GM12878 (cell line): ENCODE data around the gene CDH4. TPM values are rescaled to one million over a fixed set of nuclear protein-coding genes. Genes with fewer than 3 reads are reported as not detected.
"Not testable (repeated sequence)": the region's sequence is repeated elsewhere in the genome, so short reads cannot be mapped to it uniquely, and the experiment has no call there.

ENCODE experiments used
- ATAC-seq: fragments of 200-7000 bp; cut with Tn5 transposase; 3 replicates; pipeline ENCODE4 v1.9.1; 2020; ENCODE audit warnings: mild to moderate bottlenecking, moderate library complexity
- BruUV-seq: library from RNA; stranded (reverse); fragments of 400-500 nt; replicated peaks from 2 replicates; lab custom pipeline; 2021; lab: Mats Ljungman, UMichigan
- CTCF ChIA-PET: fragments of 300-600 bp; sonication (Branson Sonifier 250); formaldehyde crosslinking; extraction: SDS; loops from one replicate; lab custom pipeline; 2021; ENCODE audit warnings: inconsistent platforms; lab: Yijun Ruan, JAX
- POLR2A ChIA-PET: fragments of 350-600 bp; formaldehyde crosslinking; extraction: SDS; loops from one replicate; lab custom pipeline; 2021; ENCODE audit warnings: inconsistent platforms; lab: Charles Lee
- RAD21 ChIA-PET: fragments of 300-600 bp; sonication (Branson Sonifier 250); formaldehyde crosslinking; loops from one replicate; lab custom pipeline; 2023; ENCODE audit warnings: antibody characterized with exemption; ENCODE audit not compliant: unreplicated experiment; lab: Charles Lee
- SMC1A ChIA-PET: fragments of 300-600 bp; sonication (Branson Sonifier 250); formaldehyde crosslinking; loops from one replicate; lab custom pipeline; 2023; ENCODE audit not compliant: unreplicated experiment, uncharacterized antibody; lab: Charles Lee
- DNase-seq: peaks from one replicate; pipeline ENCODE4 v3.0.0-alpha.2; 2011; ENCODE audit warnings: low read depth, low spot score
- FAIRE-seq: peaks from 3 replicates; lab custom pipeline; 2011; peaks lifted over from hg19 to GRCh38; lab: Jason Lieb, UNC
- H2AFZ ChIP-seq: 2 replicates; pipeline ENCODE4 v1.6.0; 2011; ENCODE audit warnings: low read depth, low read length, control low read depth; ENCODE audit not compliant: control insufficient read depth
- H3K27ac ChIP-seq: 2 replicates; pipeline ENCODE4 v1.5.1; 2011; ENCODE audit warnings: control low read depth; ENCODE audit not compliant: control insufficient read depth, insufficient read depth
- H3K27me3 ChIP-seq, 2 experiments: replicated peaks in 1 of 2; 2 replicates each; pipeline versions ENCODE4 v1.6.0 to v1.6.1; 2011; ENCODE audit warnings: low read length in 1 of 2; ENCODE audit not compliant: control insufficient read depth in 2 of 2, insufficient read depth in 2 of 2
- H3K36me3 ChIP-seq, 2 experiments: 2 replicates each; pipeline ENCODE4 v1.5.1; 2011; ENCODE audit warnings: low read length in 1 of 2; ENCODE audit not compliant: control insufficient read depth in 2 of 2, insufficient read depth in 2 of 2
- H3K4me1 ChIP-seq: 2 replicates; pipeline ENCODE4 v1.6.1; 2011; ENCODE audit warnings: mild to moderate bottlenecking, low read length, moderate library complexity, mixed read lengths; ENCODE audit not compliant: control insufficient read depth, insufficient read depth
- H3K4me2 ChIP-seq: 2 replicates; pipeline ENCODE4 v1.6.0; 2011; ENCODE audit warnings: control low read depth; ENCODE audit not compliant: control insufficient read depth, insufficient read depth
- H3K4me3 ChIP-seq: fragments of 200-600 bp; sonication (generic); 2 replicates; pipeline ENCODE4 v1.5.1; 2016
- H3K79me2 ChIP-seq: 2 replicates; pipeline ENCODE4 v1.6.0; 2011; ENCODE audit warnings: low read length; ENCODE audit not compliant: control insufficient read depth, insufficient read depth
- H3K9ac ChIP-seq: 2 replicates; pipeline ENCODE4 v1.8.0; 2011; ENCODE audit warnings: low read length, control low read depth, mixed read lengths; ENCODE audit not compliant: control insufficient read depth, insufficient read depth
- H3K9me3 ChIP-seq: replicated peaks from 3 replicates; pipeline ENCODE4 v1.5.1; 2011; ENCODE audit warnings: mild to moderate bottlenecking, low read length; ENCODE audit not compliant: control insufficient read depth, insufficient read depth
- H4K20me1 ChIP-seq: 2 replicates; pipeline ENCODE4 v1.6.0; 2011; ENCODE audit not compliant: control insufficient read depth, insufficient read depth
- EGR1 ChIP-seq, 2 experiments: IDR thresholded peaks; 1 replicate in 1 of 2; 2 replicates in 1 of 2; pipeline ENCODE4 v1.6.1; 2011 to 2012; ENCODE audit warnings: low read depth in 2 of 2, low read length in 2 of 2, borderline replicate concordance in 1 of 2, mild to moderate bottlenecking in 1 of 2, moderate library complexity in 1 of 2
- FOXM1 ChIP-seq: IDR thresholded peaks from 2 replicates; pipeline ENCODE4 v1.6.1; 2012; ENCODE audit warnings: low read depth, mild to moderate bottlenecking, inconsistent platforms, low read length, moderate library complexity
- RB1 ChIP-seq: fragments of 450-650 bp; formaldehyde crosslinking; IDR thresholded peaks from 2 replicates; pipeline ENCODE4 v1.6.1; 2017; ENCODE audit warnings: mild to moderate bottlenecking, borderline replicate concordance
- SKIL ChIP-seq: fragments of 450-650 bp; IDR thresholded peaks from 2 replicates; pipeline ENCODE4 v1.6.1; 2017; ENCODE audit warnings: mild to moderate bottlenecking, low read depth, inconsistent platforms; ENCODE audit not compliant: poor library complexity, severe bottlenecking
- TCF7 ChIP-seq: IDR thresholded peaks from 2 replicates; pipeline ENCODE4 v1.6.1; 2014; ENCODE audit warnings: antibody characterized with exemption, borderline replicate concordance
- WGBS: methylation state at CpG from one replicate; pipeline ENCODE4 v1.1.6; 2016; ENCODE audit warnings: low lambda C conversion rate; ENCODE audit not compliant: insufficient replicate concordance, insufficient coverage; ENCODE audit errors: missing lambda C conversion rate; 5-methylcytosine and 5-hydroxymethylcytosine counted together
- in situ Hi-C: fragments of 300-500 bp; cut with MboI; formaldehyde crosslinking; loops from 9 replicates; pipeline ENCODE4 v1.14.3; 2018; ENCODE audit warnings: mixed read lengths
- intact Hi-C: fragments of 100-400 bp; cut with micrococcal nuclease; formaldehyde crosslinking; loops from one replicate; pipeline ENCODE4 v1.14.2; 2022; ENCODE audit not compliant: unreplicated experiment
- polyA plus RNA-seq, 11 experiments: library from polyadenylated mRNA; depleted of rRNA in 4 of 11; unstranded in 6 of 11; stranded (reverse) in 5 of 11; fragments of >200 nt; fragmentation: Nextera tagmentation in 4 of 11; fragmentation: Illumina TruSeq in 1 of 11; extraction: Ambion mirVana in 4 of 11; extraction: Trizol in 1 of 11; gene quantifications; 1 replicate in 1 of 11; 2 replicates in 10 of 11; pipeline versions ENCODE4 v1.2.1 to v1.2.3, GENCODE V29; 2011 to 2016; ENCODE audit warnings: inconsistent platforms in 2 of 11, missing spikeins in 2 of 11, low read depth in 1 of 11
- total RNA-seq, 4 experiments: library from RNA; depleted of rRNA in 3 of 4; stranded (reverse); fragments of >200 nt in 3 of 4; fragmentation: Illumina TruSeq in 1 of 4; extraction: Trizol in 1 of 4; gene quantifications; 2 replicates each; pipeline versions ENCODE4 v1.2.1 to v1.2.3, GENCODE V29; 2013 to 2021
- TF ChIP-seq, protein P1 (sequence below): fragments of 450-650 bp; IDR thresholded peaks from 2 replicates; pipeline ENCODE4 v1.6.1; 2016; ENCODE audit warnings: mild to moderate bottlenecking, moderate library complexity, borderline replicate concordance

Gene CDH4
- total and polyA plus RNA-seq, 10 of the 15 experiments (the other 5 are each of a cell fraction or from before 2014, with no cell fraction given) = not detected

- TF ChIP-seq FOXM1 = no peak
- no peak for TF ChIP-seq TCF7
- no peak for TF ChIP-seq RB1
- TF ChIP-seq, protein P1, sequence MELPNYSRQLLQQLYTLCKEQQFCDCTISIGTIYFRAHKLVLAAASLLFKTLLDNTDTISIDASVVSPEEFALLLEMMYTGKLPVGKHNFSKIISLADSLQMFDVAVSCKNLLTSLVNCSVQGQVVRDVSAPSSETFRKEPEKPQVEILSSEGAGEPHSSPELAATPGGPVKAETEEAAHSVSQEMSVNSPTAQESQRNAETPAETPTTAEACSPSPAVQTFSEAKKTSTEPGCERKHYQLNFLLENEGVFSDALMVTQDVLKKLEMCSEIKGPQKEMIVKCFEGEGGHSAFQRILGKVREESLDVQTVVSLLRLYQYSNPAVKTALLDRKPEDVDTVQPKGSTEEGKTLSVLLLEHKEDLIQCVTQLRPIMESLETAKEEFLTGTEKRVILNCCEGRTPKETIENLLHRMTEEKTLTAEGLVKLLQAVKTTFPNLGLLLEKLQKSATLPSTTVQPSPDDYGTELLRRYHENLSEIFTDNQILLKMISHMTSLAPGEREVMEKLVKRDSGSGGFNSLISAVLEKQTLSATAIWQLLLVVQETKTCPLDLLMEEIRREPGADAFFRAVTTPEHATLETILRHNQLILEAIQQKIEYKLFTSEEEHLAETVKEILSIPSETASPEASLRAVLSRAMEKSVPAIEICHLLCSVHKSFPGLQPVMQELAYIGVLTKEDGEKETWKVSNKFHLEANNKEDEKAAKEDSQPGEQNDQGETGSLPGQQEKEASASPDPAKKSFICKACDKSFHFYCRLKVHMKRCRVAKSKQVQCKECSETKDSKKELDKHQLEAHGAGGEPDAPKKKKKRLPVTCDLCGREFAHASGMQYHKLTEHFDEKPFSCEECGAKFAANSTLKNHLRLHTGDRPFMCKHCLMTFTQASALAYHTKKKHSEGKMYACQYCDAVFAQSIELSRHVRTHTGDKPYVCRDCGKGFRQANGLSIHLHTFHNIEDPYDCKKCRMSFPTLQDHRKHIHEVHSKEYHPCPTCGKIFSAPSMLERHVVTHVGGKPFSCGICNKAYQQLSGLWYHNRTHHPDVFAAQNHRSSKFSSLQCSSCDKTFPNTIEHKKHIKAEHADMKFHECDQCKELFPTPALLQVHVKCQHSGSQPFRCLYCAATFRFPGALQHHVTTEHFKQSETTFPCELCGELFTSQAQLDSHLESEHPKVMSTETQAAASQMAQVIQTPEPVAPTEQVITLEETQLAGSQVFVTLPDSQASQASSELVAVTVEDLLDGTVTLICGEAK = no peak
- no peak for TF ChIP-seq SKIL
- TF ChIP-seq EGR1 (IDR thresholded peaks at IDR 0.05; ENCODE audit: borderline replicate concordance in 1 of 2, low read depth in 2 of 2, low read length in 2 of 2) = no peak
Observed at GRCh38 chr20:61424628-61425420, 172.8 kb downstream of the CDH4 start.

DNA sequence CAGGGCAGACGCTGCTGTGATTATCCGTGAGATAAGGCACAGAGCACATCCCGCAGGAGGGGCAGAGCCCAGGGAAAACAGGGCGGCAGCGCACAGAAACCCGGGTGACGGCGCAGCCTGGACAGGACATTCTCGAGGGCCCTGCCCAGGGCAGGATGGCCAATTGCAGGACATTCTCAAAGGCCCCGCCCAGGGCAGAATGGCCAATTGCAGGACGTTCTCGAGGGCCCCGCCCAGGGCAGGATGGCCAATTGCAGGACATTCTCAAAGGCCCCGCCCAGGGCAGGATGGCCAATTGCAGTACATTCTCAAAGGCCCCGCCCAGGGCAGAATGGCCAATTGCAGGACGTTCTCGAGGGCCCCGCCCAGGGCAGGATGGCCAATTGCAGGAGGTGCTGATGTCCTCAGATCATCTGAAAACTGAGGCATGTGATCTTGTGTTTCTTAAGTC is 173.5 kb downstream of the CDH4 start:
- DNase-seq, H3K27ac ChIP-seq, SMC1A ChIA-PET, POLR2A ChIA-PET, H3K4me1 ChIP-seq, BruUV-seq, H2AFZ ChIP-seq, ATAC-seq, RAD21 ChIA-PET, H3K79me2 ChIP-seq, H3K36me3 ChIP-seq, H3K27me3 ChIP-seq, H3K4me3 ChIP-seq, intact Hi-C loops, H3K4me2 ChIP-seq, FAIRE-seq, H3K9ac ChIP-seq, H3K9me3 ChIP-seq, CTCF ChIA-PET, H4K20me1 ChIP-seq: not testable (repeated sequence)
- in situ Hi-C loops = loop anchor here (25.0 kb wide), 1 partner anchor 438 kb away; no protein-coding TSS in a partner anchor
- WGBS = 30% methylated on average over 18 of the region's 18 CpGs

More at GRCh38 chr20:61424628-61425420, 172.8 kb downstream of the CDH4 start:
- RAD21 ChIA-PET = no interaction called here
- intact Hi-C loops (no loop called here), in situ Hi-C loops (loop anchor here (25.0 kb wide), 1 partner anchor 438 kb away; no protein-coding TSS in a partner anchor)
- Histone ChIP-seq H3K4me2 (no peak overlapping the region), H3K9ac (no peak overlapping the region), H3K27me3 (no peaks in the 10 kb centered on the region), H3K4me1 (no peaks in the 10 kb centered on the region), H3K27ac (no peak overlapping the region), H3K9me3 (no peaks in the 10 kb centered on the region; the same call in 2 of the 3 replicates), H3K79me2 (no peaks in the 10 kb centered on the region), H2AFZ (no peak overlapping the region), H4K20me1 (no peaks in the 10 kb centered on the region), H3K4me3 (no peak overlapping the region), H3K36me3 (no peaks in the 10 kb centered on the region)
- no peak for FAIRE-seq
- no TSS peak for BruUV-seq
- no peak for DNase-seq
- WGBS = 63% methylated on average over 24 of the region's 25 CpGs
- SMC1A ChIA-PET = no interaction called here
- ATAC-seq = no peak
- POLR2A ChIA-PET = no interaction called here
- CTCF ChIA-PET = no interaction called here
